H1 (cell line): ENCODE results near the gene ADGRL2. TPM values are rescaled to one million over a fixed set of nuclear protein-coding genes. Genes with fewer than 3 reads are reported as not detected.

Experiments used
- GABPA ChIP-seq: IDR thresholded peaks from 2 replicates; pipeline ENCODE4 v1.6.1; 2011; ENCODE audit warnings: mild to moderate bottlenecking, low read length, moderate library complexity, borderline replicate concordance; ENCODE audit not compliant: insufficient read depth
- RAD21 ChIP-seq, 2 experiments: IDR thresholded peaks in 1 of 2; conservative IDR thresholded peaks in 1 of 2; 2 replicates each; pipeline ENCODE4 v1.6.1; 2011; ENCODE audit warnings: low read depth in 2 of 2, low read length in 2 of 2, improper control_type of control experiment in 1 of 2, inconsistent platforms in 1 of 2, mild to moderate bottlenecking in 1 of 2, moderate library complexity in 1 of 2
- TAF1 ChIP-seq: IDR thresholded peaks from 2 replicates; pipeline ENCODE4 v1.6.1; 2011; ENCODE audit warnings: mild to moderate bottlenecking, low read depth, low read length
- polyA plus RNA-seq, 7 experiments: library from polyadenylated mRNA; depleted of rRNA in 3 of 7; stranded (reverse) in 5 of 7; unstranded in 2 of 7; fragments of >200 nt in 5 of 7; fragments of 200-250 nt in 2 of 7; gene quantifications; 1 replicate in 5 of 7; 2 replicates in 1 of 7; 4 replicates in 1 of 7; pipeline versions ENCODE4 v1.2.1 to v1.2.3, GENCODE V29; 2011 to 2013; ENCODE audit warnings: missing spikeins in 2 of 7, mixed read lengths in 2 of 7
- total RNA-seq: library from RNA; stranded (reverse); fragmentation: NEBNext Ultra II Directional; extraction: Animal tissue kit (Norgen Biotek cat#: 25700); gene quantifications from 2 replicates; pipeline ENCODE4 v1.2.1, GENCODE V29; 2021
- TF ChIP-seq, protein P1 (sequence below): fragments of 300-600 bp; sonication (generic); IDR thresholded peaks from 2 replicates; pipeline ENCODE4 v1.7.1; 2012; ENCODE audit warnings: low read length, moderate library complexity, mild to moderate bottlenecking, inconsistent platforms; ENCODE audit not compliant: insufficient replicate concordance

The ADGRL2 gene
- total and polyA plus RNA-seq, 2 of the 8 experiments (the other 6 are each of a cell fraction or from before 2014, with no cell fraction given) = 113 to 124 TPM

DNA sequence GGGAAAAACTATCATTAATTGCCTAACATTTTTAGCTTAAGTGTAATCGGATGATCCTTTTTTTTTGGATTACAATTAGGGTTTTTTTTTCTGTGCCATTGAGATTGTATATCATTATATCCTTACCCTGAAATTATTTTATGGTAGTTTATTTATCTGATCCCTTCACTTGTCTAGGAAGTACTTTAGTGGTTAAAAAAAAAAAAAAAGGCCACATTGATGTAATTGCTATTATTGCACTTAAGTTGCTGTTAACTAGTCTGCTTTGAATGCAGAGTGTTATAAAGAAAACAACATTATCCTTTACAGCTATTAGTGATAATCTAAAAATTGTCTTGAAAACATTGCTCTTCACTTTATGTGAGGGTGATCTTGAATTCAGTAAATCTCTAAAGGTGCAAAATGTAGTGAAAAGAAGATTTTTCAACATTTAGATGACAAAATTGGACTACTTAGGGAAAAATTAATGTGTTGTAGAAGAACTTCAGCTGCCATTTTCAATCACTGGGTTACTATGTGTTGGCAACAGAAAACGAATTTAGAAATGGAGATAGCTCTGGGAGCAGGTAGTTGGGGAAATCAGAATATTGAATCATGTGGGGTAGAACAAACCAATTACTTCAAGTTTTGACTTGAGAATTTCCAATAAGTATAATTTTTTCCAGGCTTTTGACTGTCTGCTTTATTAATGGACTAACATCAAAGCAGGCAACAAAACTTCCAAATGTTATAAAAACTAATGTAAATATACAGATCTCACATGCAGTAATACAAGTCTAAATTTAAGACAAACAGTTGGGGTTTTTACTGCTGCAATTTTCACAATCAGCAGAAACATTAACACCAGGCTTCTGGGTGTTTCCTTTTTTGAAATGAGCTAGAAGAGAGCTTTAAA lies 5.0 kb downstream of the ADGRL2 start (continued):
- TF ChIP-seq, protein P1, sequence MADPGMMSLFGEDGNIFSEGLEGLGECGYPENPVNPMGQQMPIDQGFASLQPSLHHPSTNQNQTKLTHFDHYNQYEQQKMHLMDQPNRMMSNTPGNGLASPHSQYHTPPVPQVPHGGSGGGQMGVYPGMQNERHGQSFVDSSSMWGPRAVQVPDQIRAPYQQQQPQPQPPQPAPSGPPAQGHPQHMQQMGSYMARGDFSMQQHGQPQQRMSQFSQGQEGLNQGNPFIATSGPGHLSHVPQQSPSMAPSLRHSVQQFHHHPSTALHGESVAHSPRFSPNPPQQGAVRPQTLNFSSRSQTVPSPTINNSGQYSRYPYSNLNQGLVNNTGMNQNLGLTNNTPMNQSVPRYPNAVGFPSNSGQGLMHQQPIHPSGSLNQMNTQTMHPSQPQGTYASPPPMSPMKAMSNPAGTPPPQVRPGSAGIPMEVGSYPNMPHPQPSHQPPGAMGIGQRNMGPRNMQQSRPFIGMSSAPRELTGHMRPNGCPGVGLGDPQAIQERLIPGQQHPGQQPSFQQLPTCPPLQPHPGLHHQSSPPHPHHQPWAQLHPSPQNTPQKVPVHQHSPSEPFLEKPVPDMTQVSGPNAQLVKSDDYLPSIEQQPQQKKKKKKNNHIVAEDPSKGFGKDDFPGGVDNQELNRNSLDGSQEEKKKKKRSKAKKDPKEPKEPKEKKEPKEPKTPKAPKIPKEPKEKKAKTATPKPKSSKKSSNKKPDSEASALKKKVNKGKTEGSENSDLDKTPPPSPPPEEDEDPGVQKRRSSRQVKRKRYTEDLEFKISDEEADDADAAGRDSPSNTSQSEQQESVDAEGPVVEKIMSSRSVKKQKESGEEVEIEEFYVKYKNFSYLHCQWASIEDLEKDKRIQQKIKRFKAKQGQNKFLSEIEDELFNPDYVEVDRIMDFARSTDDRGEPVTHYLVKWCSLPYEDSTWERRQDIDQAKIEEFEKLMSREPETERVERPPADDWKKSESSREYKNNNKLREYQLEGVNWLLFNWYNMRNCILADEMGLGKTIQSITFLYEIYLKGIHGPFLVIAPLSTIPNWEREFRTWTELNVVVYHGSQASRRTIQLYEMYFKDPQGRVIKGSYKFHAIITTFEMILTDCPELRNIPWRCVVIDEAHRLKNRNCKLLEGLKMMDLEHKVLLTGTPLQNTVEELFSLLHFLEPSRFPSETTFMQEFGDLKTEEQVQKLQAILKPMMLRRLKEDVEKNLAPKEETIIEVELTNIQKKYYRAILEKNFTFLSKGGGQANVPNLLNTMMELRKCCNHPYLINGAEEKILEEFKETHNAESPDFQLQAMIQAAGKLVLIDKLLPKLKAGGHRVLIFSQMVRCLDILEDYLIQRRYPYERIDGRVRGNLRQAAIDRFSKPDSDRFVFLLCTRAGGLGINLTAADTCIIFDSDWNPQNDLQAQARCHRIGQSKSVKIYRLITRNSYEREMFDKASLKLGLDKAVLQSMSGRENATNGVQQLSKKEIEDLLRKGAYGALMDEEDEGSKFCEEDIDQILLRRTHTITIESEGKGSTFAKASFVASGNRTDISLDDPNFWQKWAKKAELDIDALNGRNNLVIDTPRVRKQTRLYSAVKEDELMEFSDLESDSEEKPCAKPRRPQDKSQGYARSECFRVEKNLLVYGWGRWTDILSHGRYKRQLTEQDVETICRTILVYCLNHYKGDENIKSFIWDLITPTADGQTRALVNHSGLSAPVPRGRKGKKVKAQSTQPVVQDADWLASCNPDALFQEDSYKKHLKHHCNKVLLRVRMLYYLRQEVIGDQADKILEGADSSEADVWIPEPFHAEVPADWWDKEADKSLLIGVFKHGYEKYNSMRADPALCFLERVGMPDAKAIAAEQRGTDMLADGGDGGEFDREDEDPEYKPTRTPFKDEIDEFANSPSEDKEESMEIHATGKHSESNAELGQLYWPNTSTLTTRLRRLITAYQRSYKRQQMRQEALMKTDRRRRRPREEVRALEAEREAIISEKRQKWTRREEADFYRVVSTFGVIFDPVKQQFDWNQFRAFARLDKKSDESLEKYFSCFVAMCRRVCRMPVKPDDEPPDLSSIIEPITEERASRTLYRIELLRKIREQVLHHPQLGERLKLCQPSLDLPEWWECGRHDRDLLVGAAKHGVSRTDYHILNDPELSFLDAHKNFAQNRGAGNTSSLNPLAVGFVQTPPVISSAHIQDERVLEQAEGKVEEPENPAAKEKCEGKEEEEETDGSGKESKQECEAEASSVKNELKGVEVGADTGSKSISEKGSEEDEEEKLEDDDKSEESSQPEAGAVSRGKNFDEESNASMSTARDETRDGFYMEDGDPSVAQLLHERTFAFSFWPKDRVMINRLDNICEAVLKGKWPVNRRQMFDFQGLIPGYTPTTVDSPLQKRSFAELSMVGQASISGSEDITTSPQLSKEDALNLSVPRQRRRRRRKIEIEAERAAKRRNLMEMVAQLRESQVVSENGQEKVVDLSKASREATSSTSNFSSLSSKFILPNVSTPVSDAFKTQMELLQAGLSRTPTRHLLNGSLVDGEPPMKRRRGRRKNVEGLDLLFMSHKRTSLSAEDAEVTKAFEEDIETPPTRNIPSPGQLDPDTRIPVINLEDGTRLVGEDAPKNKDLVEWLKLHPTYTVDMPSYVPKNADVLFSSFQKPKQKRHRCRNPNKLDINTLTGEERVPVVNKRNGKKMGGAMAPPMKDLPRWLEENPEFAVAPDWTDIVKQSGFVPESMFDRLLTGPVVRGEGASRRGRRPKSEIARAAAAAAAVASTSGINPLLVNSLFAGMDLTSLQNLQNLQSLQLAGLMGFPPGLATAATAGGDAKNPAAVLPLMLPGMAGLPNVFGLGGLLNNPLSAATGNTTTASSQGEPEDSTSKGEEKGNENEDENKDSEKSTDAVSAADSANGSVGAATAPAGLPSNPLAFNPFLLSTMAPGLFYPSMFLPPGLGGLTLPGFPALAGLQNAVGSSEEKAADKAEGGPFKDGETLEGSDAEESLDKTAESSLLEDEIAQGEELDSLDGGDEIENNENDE = no peak
- TF ChIP-seq RAD21 (IDR thresholded peaks at IDR 0.05 in 1 of 2, conservative IDR thresholded peaks at IDR 0.05 in 1 of 2; ENCODE audit: low read depth in 2 of 2, low read length in 2 of 2) (no peak), TAF1 (no peak), GABPA (no peak)
